GM21526 (cell line): ENCODE measurements around the gene IGFL3.
"Not testable (repeated sequence)": the region's sequence is repeated elsewhere in the genome, so short reads cannot be mapped to it uniquely, and the experiment has no call there.

Experiments
- ATAC-seq: cut with Tn5 transposase; IDR thresholded peaks from one replicate; pipeline ENCODE4 v1.9.1; 2021; ENCODE audit warnings: moderate library complexity; ENCODE audit not compliant: unreplicated experiment, low FRiP score

Gene IGFL3

DNA sequence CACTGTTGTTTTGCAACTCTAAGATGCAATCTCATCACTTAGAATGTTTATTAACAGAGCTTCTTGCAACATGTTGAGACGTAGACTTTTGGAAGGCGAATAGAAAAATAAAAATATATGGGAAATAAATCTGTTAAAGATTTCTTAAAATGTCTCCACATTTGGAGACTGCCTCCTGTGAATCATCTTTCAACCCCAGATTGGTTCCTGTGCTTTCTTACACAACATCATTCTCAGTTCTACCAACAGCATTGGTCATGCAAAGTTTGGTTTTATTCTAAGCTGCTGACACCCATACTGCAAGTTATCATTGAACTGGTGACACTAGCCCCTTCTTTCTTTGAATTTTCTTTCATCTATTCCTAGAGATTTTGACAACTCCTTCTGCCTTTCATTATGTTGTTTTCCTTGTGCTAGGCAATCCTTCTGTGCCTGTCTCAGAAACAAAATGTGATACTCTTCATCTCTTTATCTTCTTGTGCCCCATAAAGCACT is 1.6 kb upstream of the IGFL3 start:
- no peak for ATAC-seq

DNA sequence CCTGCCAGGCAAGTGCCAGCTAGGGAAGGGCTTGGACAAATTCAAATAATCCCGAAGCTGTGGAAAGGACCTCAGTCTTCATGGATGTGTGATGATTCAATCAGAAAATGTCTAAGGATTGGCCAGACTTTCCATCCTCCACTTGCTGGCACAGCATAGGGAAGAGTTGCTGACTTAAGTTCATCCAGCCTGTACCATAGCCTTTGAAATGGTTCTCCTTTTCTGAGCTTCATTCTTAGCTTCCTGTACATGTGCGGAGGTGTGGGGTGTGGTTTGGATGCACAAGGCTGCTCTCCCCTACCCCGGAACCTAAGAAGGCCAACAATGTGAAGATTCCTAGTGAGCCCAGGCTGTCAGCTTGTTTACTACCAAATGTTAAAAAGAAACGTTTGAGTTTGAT is 959 bp upstream of the IGFL3 start:
- ATAC-seq: no peak

DNA sequence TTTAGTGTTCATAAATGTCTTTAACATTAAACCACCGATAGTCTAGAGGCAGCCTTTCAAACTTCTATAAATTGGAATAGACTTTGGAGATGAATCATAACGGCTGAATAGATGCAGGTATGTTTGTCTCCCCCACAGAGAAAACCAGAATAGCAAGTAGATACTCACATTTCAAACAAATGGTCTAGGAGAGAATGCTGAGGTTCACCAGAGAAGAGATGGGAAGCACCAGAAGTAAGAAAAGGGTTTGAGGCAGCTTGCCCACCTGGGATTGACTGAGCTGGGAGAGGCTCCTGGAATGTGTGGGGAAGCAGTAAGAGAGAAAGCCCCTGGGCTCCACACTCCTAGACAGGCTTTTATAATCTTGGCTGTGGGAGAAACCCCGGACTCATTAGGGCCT is 6.4 kb downstream of the IGFL3 start:
- no peak for ATAC-seq

DNA sequence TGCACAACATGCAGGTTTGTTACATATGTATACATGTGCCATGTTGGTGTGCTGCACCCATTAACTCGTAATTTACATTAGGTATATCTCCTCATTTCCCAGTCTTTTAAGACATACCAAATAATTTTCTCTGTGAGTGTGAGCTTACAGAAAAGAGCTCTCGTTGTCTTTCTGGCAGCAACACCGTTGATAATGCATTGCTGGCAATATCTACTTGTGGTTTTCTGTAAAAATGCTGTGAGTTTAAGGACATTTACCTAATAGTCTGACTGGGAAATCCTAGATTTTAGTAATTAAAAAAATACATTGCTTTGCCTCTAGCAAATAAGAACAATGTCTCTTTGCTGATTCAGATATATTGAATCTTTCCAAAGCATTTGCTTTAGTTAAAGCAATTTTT is 8.4 kb downstream of the IGFL3 start:
- ATAC-seq: no peak

DNA sequence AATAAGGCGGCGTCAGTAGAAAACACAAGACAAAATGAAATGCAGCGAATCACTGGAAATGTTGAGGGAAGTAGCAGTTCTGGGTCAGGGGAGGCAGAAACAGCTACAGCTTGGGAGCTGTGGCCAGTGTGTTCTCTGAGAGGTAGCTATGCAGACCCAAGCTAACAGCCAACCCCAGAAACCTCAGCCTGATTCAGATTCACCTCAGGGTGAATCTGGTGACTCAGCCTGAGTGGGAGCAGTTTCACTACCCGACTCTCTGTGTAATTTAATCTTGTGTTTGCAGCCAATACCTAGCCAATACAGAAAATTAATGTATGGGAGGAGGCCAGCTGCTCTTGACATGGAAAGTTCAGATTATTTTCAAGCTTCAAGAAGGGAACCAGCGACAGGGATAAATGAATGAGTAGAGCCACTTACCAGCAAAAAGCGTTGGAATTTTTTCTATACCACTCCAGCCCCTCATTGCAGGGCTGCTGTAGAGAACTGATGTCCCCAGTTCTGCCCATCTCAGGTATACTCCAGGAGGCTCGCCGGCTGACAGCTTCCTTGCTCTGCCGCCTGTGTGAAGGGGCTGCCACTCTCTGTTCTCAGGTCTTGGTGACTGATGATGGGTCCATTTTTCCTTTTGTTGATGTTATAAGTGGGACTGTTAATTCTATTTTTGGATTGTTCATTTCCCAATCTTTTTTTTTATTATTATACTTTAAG is 8.9 kb downstream of the IGFL3 start:
- ATAC-seq: no peak

DNA sequence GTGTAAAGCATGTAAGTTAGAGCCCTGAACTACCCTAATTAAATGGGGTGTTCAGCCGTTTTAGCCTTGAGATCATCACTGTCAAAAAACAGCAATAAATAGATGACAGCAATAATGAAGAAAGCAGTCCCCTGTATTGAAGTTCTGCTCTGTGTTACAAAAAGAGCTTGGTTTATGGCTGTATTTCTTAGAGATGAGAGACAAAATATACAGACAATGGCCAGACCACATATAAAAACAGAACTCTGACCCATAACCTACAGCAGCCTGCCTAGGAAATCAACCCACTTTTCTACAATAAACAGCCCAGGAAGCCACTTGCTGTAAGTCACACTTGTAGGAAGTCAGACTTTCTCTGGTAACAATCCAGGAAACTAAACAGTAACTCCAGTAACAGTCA is 10.8 kb downstream of the IGFL3 start:
- no peak for ATAC-seq

DNA sequence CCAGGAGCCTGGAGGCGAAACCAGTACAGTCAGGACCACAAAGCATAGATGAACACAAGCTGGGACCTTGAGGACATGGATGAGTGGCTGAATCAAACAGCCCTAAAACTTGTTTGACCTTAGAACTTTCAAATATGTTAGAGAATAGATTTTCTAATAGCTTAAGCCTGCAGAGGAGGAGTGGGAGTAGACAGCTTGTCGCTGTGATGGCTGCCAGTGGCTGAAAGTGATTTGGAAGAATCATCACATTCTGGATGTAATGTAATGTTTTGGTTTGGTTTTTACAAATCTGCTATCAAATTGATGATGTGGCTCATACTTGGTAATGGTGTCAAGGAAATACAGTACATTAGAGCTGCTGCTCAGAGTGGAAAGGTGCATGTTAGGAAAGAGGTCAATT is 12.0 kb downstream of the IGFL3 start:
- ATAC-seq: no peak

DNA sequence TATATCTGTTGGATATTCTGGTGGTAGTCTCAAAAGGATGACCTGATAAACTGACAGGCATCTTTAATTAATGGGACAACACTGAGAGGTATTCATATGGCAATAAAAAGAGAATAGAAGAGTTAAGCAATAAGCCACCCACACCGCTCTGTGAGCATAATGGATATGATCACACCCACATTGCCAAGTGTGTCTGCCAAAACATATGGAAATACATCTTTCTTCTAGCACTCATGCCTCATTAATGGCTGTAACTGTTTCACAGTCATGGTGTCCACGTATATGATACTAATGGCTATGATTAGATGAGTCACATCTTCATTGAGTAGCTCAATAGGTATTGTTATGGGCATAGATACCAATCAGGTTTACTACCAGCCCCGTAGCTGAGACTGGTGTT is 13.1 kb downstream of the IGFL3 start:
- ATAC-seq: no peak

DNA sequence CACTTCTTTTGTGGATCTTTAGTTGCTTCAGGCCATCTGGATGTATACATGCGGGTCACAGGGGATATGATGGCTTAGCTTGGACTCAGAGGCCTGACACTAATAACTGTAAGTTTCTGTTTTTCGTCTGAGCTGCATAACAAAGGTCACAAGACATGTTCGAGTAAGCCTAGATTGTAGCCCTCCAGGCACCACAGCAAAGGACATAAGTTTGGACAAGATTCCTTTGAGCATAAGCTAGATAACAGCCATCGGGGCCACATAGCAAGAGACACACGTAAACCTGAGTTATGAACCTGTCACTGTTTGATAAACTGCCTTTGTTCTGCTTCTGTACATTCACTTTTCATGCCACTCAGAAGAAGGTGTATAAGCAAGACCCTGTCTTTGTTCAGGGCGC is 14.6 kb downstream of the IGFL3 start:
- ATAC-seq: no peak

DNA sequence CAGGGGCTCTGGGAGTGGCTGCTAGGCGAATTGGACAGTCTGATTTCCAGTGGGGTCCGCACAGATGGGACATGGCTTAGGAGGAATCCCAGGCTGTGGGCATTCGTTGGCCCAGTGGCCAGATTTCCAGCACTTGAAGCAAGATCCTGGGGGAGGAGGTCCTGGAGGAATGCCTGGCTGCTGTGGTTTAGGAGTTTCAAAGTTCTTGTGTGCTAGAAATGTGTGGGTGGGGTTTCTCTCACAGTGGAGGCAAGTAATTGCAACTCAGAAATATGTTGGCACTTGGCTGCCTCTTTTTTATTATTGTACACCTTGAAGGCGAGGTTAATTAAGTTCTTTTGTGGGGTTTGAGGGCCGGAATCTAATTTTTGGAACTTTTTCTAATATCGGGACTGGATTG is 17.1 kb downstream of the IGFL3 start:
- no peak for ATAC-seq

DNA sequence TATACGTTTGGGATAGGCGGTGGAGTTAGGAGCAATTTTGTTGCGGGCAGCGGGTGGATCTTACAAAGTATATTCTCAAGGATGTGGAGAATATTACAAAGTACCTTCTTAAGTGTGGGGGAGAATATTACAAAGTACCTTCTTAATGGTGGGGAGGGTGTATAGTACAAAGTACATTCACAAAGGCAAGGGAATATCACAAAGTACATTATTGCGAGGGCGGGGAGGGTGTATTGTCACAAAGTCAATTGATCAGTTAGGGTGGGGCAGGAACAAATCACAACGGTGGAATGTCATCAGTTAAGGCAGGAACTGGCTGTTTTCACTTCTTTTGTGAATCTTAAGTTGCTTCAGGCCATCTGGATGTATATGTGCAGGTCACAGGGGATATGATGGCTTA is 22.2 kb downstream of the IGFL3 start:
- not testable (repeated sequence) for ATAC-seq

DNA sequence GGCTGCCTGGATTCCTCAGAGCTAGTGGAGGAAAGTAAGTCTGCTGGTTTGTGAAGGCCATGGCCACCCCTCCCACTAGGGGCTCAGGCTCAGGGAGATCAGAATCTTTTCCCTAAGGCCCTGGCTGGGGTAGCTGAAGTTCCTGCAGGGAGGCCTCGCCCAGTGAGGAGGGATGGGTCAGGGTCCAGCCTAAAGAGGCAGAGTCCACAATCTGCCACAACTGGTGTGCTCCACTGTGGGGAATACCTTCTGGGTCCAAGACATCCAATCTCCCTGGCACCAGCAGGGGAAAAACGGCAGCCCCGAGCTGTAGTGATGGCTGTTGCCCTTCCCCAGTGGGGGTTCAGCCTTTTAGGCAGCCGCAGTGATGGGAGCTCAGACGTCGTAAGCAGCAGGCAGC is 23.2 kb downstream of the IGFL3 start:
- ATAC-seq: no peak

DNA sequence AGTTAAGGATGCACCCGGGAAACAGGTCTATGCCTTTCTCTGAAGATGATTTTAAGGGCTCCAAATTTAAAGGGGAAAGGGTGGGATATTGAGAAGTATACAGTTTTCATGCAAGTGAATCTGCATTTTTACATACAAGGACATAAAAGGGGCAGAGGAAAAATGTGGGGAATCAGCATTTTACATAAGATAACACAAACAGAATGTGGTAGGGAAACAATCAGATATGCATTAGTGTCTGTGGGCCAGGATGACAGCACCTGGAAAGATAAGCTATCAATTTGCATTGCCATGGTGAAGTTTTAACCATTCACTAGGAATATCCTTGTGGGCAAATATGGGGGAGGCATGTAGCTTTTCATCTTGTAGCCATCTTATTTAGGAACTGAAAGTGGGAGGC is 24.1 kb downstream of the IGFL3 start:
- ATAC-seq: no peak

DNA sequence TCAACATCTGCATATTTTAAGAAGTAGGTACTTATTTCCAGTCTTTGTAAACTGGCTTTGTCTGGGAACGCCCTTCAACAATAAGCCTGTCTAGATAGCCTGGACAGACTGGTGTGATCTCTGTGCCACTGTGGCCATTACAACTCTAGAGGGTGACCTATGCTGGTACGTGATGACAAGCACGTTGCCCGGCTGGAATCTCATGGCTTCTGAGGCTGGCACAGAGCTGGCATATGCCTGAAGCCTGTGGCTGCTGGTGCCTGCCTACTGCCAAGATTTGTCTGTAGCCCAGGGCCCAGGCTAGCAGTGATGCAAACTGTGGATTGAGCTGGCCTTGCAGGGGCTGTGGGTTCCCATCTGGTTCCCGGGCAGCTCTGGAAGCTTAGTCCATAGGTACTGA is 34.0 kb downstream of the IGFL3 start:
- no peak for ATAC-seq

DNA sequence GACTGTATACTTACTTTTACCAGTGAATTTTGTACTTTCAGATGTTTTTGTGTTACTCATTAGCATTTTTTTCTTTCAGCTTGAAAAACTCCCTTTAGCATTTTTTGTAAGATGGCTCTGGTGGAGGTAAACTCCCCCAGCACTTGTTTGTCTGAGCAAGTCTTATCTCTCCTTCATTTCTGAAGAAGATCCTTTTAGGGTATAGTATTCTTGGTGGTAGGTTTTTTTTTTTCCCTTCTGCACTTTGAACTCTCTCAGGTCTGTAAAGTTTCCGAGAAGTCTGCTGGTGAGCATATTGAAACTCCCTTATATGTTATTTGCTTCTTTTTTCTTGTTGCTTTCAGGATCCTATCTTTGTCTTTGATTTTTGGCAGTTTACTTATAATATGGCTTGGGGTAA is 35.1 kb downstream of the IGFL3 start:
- no peak for ATAC-seq

DNA sequence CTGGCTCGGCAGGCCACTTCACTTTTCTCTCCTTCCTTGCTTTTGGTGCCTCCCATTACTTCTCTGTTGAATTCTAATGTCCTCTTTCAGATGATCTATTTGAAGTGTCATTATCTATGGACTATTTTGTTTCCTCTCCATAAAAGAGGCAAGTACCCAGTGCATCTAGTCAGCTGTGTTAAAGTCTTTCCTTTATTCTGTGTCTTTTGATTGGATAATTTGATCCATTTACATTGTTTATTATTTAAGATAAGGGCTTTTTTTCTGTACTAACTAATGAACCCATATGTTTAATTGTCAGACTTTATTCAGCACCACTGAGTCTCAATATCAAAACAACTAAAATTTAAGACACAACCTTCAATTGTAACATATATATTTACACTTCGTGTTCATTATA is 36.4 kb downstream of the IGFL3 start:
- ATAC-seq: no peak

DNA sequence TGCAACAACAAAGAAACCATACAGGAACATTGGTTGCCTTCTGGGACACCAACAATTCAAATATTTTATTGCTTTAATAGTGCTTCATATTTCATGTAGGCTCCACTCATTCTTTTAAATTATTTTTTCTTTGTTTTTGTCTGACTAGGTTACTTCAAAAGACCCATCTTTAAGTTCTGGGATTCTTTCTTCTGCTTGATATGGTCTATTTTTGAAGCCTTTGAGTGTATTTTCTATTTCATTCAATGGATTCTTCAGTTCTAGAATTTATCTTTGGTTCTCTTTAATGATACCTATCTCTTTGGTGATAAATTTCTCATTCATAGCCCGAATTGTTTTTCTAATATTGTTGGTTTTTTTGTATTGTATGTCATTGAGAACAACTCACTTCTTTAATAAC is 38.6 kb downstream of the IGFL3 start:
- ATAC-seq: no peak

DNA sequence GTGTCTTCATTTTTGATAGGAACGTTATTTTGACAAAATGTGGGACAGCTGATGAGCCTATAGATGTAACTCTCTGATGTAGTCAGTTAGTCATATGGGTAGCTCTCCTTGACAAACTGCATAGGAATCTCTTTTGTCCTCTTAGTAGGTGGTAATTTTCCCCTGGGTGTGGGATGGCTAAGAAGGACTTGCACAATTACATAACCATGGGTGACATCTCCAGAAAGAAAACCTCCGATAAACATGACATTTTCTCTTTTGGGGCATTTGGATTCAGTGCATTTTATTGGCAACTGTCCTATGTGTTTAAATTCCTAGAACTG is 41.8 kb downstream of the IGFL3 start:
- no peak for ATAC-seq

DNA sequence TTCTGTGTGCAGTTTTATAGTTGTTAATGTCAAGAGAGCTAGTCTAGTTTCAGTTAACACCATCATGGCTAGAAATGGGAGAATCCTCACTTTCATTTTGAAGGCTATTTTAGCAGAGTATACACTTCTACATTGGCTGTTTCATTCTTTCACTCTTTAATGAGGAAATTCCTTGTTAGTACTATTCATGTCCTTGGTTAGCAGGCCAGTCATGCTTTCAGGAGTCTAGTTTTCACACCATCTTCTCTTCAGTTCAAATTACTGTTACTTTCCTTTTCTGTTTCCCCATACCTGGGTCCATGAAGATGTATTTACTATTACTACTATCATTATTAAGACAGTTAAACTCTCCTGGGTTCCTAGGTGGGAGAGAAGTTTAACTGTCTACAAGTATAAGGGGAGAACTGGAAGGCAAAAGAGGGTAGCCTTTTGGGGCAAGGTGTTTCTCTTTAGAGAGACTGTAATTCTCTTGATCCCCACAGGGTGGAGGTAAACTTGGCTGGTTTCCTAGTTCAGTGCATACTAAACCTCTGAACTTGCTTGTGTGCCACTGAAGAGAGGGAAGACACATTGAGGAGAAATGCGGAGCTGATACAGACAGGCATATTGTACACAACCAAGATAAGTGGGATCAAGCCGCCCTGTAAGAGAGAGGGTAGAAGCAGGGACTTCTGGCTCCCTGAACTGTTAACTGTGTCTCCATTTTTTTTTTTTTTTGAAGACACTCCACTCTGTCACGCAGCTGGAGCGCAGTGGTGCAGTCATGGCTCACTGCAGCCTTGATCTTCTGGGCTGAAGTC is 42.4 kb downstream of the IGFL3 start:
- no peak for ATAC-seq

DNA sequence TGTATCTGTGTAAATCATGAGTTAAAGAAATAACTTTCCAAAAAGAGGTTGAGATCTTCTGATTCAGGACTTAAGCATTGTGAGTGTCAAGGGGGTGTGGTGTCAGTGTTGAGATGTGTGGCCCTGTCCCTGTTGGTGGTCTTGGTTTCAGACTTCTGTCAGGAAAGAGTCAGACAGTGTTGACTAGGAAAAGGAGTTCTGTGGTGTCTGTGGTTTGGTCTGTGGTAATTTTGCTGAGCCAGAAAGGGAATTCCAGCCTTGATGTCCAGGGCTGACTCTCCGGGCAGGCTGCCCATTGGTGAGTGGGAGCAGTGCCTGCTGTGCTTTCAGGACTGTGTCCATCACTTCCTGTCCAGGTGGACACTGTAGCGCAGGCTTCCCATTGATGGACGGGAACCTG is 43.9 kb downstream of the IGFL3 start:
- no peak for ATAC-seq

DNA sequence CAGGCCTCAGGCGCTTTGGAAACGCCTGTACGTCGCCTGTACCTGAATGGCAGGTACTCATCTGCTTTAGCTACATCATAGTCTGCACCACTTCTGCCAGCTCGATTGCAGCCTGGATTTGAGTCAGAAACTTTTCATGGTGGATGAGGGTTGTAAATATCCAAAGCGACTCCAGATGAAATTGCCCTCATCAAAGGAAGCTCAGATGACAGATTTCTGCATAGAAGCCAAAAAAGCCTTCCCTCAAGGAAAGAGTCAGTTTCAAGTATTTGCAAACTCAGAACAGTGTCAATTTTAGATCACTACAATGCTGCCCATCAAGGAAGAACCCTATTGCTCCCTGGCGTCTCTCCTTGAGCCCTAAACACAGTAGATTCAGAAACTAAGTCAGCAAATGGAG is 44.9 kb downstream of the IGFL3 start:
- no peak for ATAC-seq
